ENCODE measurements around the gene RIC8B.
A peak's percentile ranks its signal among the peaks of the same experiment; 100 is the strongest.

DNA sequence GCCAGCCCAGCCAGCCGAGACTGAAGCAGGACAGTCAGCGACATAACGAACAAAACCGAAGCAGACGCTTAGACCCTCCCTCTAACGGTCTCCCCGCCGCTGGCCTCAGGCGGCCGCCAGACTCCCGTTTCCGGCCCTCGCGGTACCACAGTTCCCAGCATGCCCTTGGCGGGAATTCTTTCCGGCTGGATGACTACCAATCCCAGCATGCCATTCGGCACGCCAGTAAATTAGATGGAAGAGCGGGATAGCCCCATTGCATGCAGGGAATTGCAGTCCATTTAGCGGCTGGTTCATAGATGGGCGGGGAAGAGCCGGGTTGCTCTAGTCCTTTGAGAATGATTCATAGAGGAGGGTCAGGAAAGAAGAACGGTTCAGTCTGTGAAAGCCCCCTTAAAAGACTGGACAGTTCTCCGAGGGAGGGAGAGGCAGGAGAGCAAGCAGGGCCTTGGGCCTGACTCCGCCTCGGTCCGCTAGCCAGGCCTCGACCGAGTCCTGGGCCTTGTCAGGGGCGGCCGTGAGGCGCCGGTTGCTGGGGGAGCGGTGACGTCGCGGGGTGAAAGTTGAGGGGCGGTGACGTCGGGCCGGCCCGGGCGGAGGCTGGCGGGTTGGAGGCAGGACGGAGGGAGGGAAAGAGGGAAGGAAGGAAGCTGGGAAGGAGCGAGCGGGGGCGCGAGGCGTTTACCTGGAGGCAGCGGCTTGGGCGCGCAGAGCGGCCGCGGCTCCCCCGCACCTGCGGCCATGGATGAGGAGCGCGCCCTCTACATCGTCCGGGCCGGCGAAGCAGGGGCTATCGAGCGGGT is at the start of gene RIC8B:
- TF ChIP-seq, protein P1, sequence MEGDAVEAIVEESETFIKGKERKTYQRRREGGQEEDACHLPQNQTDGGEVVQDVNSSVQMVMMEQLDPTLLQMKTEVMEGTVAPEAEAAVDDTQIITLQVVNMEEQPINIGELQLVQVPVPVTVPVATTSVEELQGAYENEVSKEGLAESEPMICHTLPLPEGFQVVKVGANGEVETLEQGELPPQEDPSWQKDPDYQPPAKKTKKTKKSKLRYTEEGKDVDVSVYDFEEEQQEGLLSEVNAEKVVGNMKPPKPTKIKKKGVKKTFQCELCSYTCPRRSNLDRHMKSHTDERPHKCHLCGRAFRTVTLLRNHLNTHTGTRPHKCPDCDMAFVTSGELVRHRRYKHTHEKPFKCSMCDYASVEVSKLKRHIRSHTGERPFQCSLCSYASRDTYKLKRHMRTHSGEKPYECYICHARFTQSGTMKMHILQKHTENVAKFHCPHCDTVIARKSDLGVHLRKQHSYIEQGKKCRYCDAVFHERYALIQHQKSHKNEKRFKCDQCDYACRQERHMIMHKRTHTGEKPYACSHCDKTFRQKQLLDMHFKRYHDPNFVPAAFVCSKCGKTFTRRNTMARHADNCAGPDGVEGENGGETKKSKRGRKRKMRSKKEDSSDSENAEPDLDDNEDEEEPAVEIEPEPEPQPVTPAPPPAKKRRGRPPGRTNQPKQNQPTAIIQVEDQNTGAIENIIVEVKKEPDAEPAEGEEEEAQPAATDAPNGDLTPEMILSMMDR (IDR thresholded peaks at IDR 0.05), result no peak
- TF ChIP-seq POLR2A (IDR thresholded peaks at IDR 0.05), result peak; percentile 77 to 83

All from sigmoid colon (tissue), 3 donors.